Activated CD8-positive, alpha-beta memory T cell treated with anti-CD3 and anti-CD28 coated beads for 48 hours (primary cell): ENCODE results near the gene LRP3.
A peak's percentile ranks its signal among the peaks of the same experiment; 100 is the strongest.

Experiments
- DNase-seq, 3 experiments: peaks; one replicate each; pipeline ENCODE4 v3.0.0-alpha.2; 2020; ENCODE audit warnings: low read depth in 2 of 3, low spot score in 2 of 3

LRP3 gene

GRCh38 chr19:33235269-33235995, 41.3 kb downstream of the LRP3 start:
- DNase-seq = peak; percentile 23 to 89 (median 88)

GRCh38 chr19:33235996-33236350, 41.8 kb downstream of the LRP3 start:
- DNase-seq = no peak

- no peak for DNase-seq
Measured at GRCh38 chr19:33236696-33237390, 42.7 kb downstream of the LRP3 start.

- DNase-seq = no peak
Measured at GRCh38 chr19:33238481-33239149, 44.5 kb downstream of the LRP3 start.

GRCh38 chr19:33239223-33239975, 45.3 kb downstream of the LRP3 start:
- DNase-seq = no peak

GRCh38 chr19:33240181-33240771, 46.1 kb downstream of the LRP3 start:
- DNase-seq = no peak

GRCh38 chr19:33241091-33241529, 47.0 kb downstream of the LRP3 start:
- DNase-seq = no peak

- peak in 1 of 3 experiments; percentile 11 for DNase-seq
Measured at GRCh38 chr19:33241530-33242101, 47.5 kb downstream of the LRP3 start.

GRCh38 chr19:33242131-33242530, 48.0 kb downstream of the LRP3 start:
- DNase-seq = no peak

- no peak for DNase-seq
Measured at GRCh38 chr19:33242911-33243310, 48.8 kb downstream of the LRP3 start.

- DNase-seq = no peak
Measured at GRCh38 chr19:33245948-33246708, 52.0 kb downstream of the LRP3 start.

GRCh38 chr19:33246709-33247440, 52.7 kb downstream of the LRP3 start:
- no peak for DNase-seq

- DNase-seq = no peak
Measured at GRCh38 chr19:33247441-33247819, 53.3 kb downstream of the LRP3 start.

GRCh38 chr19:33248104-33248503, 54.0 kb downstream of the LRP3 start:
- no peak for DNase-seq

GRCh38 chr19:33248553-33248953, 54.4 kb downstream of the LRP3 start:
- no peak for DNase-seq

- DNase-seq = no peak
Measured at GRCh38 chr19:33248954-33249613, 55.0 kb downstream of the LRP3 start.

GRCh38 chr19:33249740-33250366, 55.7 kb downstream of the LRP3 start:
- DNase-seq = no peak

- no peak for DNase-seq
Measured at GRCh38 chr19:33250500-33250899, 56.4 kb downstream of the LRP3 start.
